Measurements from ENCODE around the gene TOMM40L. TPM values are rescaled to one million over a fixed set of nuclear protein-coding genes. Genes with fewer than 3 reads are reported as not detected.
"Not testable (repeated sequence)": the region's sequence is repeated elsewhere in the genome, so short reads cannot be mapped to it uniquely, and the experiment has no call there.

The TOMM40L gene
- total RNA-seq, 3 donors from 2014 or later: 6.9 to 9.4 (median 8.2) TPM

- no peak overlapping the region for H3K27ac ChIP-seq
- H3K9me3 ChIP-seq: no peaks in the 10 kb centered on the region
- DNase-seq (ENCODE audit: low spot score in 2 of 2): no peak
- no peak overlapping the region for H3K4me3 ChIP-seq
- H3K27me3 ChIP-seq: no peaks in the 10 kb centered on the region
- intact Hi-C loops (cut with DNase I; ENCODE audit: low total_unique reads): loop anchor here (10.0 kb wide), 1 partner anchor 165 kb away; no protein-coding TSS in a partner anchor
- no peak for TF ChIP-seq POLR2AphosphoS5 (IDR thresholded peaks at IDR 0.05)
- TF ChIP-seq CTCF (IDR thresholded peaks at IDR 0.05): no peak
- H3K36me3 ChIP-seq: no peaks in the 10 kb centered on the region
- H3K4me1 ChIP-seq: no peaks in the 10 kb centered on the region
Measured at GRCh38 chr1:161220002-161220401, 5.9 kb upstream of the TOMM40L start.

DNA sequence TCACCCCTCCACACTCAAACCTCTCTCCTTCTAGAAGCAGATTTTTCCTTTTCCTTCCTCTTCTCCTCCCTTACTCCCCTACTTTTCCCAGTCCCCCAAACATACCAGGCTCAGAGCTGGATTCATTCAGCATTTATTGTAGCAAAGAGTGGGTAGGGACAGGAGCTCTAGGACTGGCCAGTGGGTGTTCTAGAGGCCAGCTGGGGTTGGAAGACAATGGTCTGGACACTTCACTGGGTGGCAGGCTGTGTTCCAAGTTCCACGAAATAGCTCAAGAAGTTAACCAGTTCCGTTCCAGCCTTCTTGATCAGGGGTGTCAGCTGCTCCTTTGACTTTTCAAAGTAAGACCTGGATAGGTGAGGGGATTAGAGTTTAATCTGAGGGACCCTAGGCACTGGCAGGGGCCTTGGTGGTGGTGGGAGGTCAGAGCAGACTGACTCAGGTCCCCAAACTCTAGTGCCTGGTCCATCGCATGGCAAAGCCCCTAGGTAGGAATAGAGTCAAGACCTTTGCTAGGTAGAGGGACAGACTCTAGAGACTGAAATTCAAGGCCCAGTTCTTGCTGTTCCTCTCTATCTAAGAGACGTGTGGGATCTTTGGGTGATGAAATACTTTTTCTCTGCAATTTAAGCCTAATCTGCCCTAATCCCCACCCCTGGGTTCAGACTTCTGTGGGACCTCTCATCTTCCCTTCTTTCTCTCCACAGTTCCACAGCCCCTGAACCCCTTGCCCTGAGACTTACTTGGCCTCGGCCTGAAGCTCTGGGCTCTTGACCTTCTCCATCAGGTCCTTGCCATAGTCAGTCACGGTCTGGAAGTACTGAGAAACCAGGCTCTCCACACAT lies 3.5 kb upstream of the TOMM40L start:
- TF ChIP-seq POLR2A (IDR thresholded peaks at IDR 0.05) (no peak), POLR2AphosphoS5 (IDR thresholded peaks at IDR 0.05) (no peak), CTCF (IDR thresholded peaks at IDR 0.05) (no peak)
- intact Hi-C loops (cut with DNase I; ENCODE audit: low total_unique reads): loop anchor here (10.0 kb wide), 1 partner anchor 162 kb away; no protein-coding TSS in a partner anchor

DNA sequence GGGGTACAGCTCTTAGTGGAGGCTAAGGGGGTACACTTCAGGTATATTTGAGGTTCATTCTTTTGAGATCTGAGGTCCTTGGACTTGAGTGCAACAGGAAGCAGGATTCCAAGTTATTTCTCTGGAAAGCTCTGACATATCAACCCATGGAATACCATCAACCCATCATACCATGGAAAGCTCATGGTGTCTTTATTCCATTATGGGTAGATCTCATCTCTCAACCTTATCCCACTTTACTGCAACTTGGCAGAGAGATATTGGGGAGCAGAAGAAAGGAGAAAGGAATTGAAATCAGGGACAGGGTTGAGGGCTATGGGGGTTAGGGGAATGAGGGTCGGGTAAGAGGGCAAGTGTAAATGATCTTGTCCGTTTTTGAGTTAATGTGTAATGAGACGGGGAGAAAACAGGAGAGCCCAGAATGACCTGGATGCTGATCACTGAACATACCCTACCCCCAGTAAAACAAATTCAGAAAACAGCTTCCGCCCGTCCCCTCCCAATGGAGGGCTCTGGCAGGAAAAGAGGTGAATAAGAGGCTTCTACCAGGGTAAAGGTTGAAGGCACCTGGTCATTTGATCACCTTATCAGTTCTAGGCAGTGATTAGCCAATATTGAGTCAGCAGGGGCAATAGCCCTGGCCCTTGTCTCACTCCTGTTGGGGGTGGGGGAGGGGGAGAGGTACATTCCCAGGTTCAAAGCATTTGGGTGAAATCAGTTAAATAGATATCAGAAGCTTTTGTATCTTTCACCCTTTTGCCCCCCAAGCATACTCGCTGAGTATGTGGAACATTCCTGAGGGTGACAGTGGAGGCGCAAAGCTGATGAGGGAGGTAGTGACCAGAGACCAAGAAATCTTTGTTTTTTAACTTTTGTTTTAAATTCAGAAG lies 1.8 kb upstream of the TOMM40L start:
- no peak for DNase-seq (ENCODE audit: low spot score in 2 of 2)
- no peaks in the 10 kb centered on the region for H3K9me3 ChIP-seq
- no peaks in the 10 kb centered on the region for H3K36me3 ChIP-seq
- intact Hi-C loops (cut with DNase I; ENCODE audit: low total_unique reads): loop anchor here (2.0 to 10.0 kb wide), 2 partner anchors 79 to 161 kb away; no protein-coding TSS in a partner anchor
- peaks cover 0 to 7% of the 10 kb centered on the region in 2 donors for H3K4me1 ChIP-seq
- no peaks in the 10 kb centered on the region for H3K27me3 ChIP-seq
- H3K4me3 ChIP-seq: no peak overlapping the region
- TF ChIP-seq CTCF (IDR thresholded peaks at IDR 0.05) (no peak), POLR2AphosphoS5 (IDR thresholded peaks at IDR 0.05) (no peak), POLR2A (IDR thresholded peaks at IDR 0.05) (no peak)
- no peak overlapping the region for H3K27ac ChIP-seq

More for the DNA sequence above, 3.5 kb upstream of the TOMM40L start:
- Histone ChIP-seq H3K9me3 (no peaks in the 10 kb centered on the region), H3K36me3 (no peaks in the 10 kb centered on the region), H3K4me3 (no peak overlapping the region), H3K27ac (no peak overlapping the region), H3K27me3 (no peaks in the 10 kb centered on the region), H3K4me1 (peaks cover 0 to 7% of the 10 kb centered on the region in 2 donors)
- DNase-seq (ENCODE audit: low spot score in 2 of 2): no peak

GRCh38 chr1:161224695-161225087 lies 1.2 kb upstream of the TOMM40L start:
- intact Hi-C loops (cut with DNase I; ENCODE audit: low total_unique reads): loop anchor here (2.0 to 10.0 kb wide), 2 partner anchors 78 to 160 kb away; no protein-coding TSS in a partner anchor
- H3K27me3 ChIP-seq; H3K27ac ChIP-seq; H3K9me3 ChIP-seq; DNase-seq (ENCODE audit: low spot score in 2 of 2); H3K4me1 ChIP-seq; H3K36me3 ChIP-seq; H3K4me3 ChIP-seq: not testable (repeated sequence)

- TF ChIP-seq POLR2AphosphoS5 (IDR thresholded peaks at IDR 0.05) (no peak), CTCF (IDR thresholded peaks at IDR 0.05) (no peak), POLR2A (IDR thresholded peaks at IDR 0.05) (no peak)
- H3K27ac ChIP-seq: peak overlapping the region; percentile 26 to 49
- no peaks in the 10 kb centered on the region for H3K27me3 ChIP-seq
- H3K9me3 ChIP-seq: no peaks in the 10 kb centered on the region
- H3K4me3 ChIP-seq: no peak overlapping the region
- DNase-seq (ENCODE audit: low spot score in 2 of 2): no peak
- H3K36me3 ChIP-seq: no peaks in the 10 kb centered on the region
- intact Hi-C loops (cut with DNase I; ENCODE audit: low total_unique reads): loop anchor here (2.0 to 10.0 kb wide), 2 partner anchors 78 to 160 kb away; no protein-coding TSS in a partner anchor
- peaks cover 0 to 7% of the 10 kb centered on the region in 2 donors for H3K4me1 ChIP-seq
Measured at GRCh38 chr1:161225178-161225533, 704 bp upstream of the TOMM40L start.

Measured in breast epithelium (tissue), 4 donors.